Psoas muscle (tissue), 8 donors: ENCODE measurements around the gene TRPM6. TPM values are rescaled to one million over a fixed set of nuclear protein-coding genes. Genes with fewer than 3 reads are reported as not detected.

Experiments used
- ATAC-seq, 4 donors: fragments of 200-7000 bp; cut with Tn5 transposase; one replicate each; pipeline ENCODE4 v1.9.1; 2020; ENCODE audit warnings: moderate library complexity in 3 of 4, mild to moderate bottlenecking in 2 of 4
- DNase-seq, 2 donors: peaks; one replicate each; pipeline ENCODE4 v3.0.0-alpha.2; 2020
- H3K27ac ChIP-seq: fragments of 200-600 bp; one replicate; pipeline ENCODE4 v1.8.0; 2022
- H3K27me3 ChIP-seq, 3 donors: fragments of 200-600 bp in 1 of 3; one replicate each; pipeline versions ENCODE4 v1.6.1 to v1.8.0; 2013 to 2022; ENCODE audit warnings: low read length in 2 of 3, mild to moderate bottlenecking in 2 of 3, moderate library complexity in 1 of 3; ENCODE audit not compliant: insufficient read depth in 3 of 3
- H3K36me3 ChIP-seq, 2 donors: fragments of 200-600 bp in 1 of 2; one replicate each; pipeline versions ENCODE4 v1.6.1 to v1.8.0; 2013 to 2022; ENCODE audit warnings: low read depth in 1 of 2, mild to moderate bottlenecking in 1 of 2, moderate library complexity in 1 of 2; ENCODE audit not compliant: insufficient read depth in 1 of 2
- H3K4me1 ChIP-seq: fragments of 200-600 bp; one replicate; pipeline ENCODE4 v1.8.0; 2022
- H3K4me3 ChIP-seq: fragments of 200-600 bp; one replicate; pipeline ENCODE4 v1.8.0; 2022; ENCODE audit warnings: mild to moderate bottlenecking
- H3K9me3 ChIP-seq: fragments of 200-600 bp; one replicate; pipeline ENCODE4 v1.8.0; 2022
- CTCF ChIP-seq: fragments of 200-600 bp; IDR thresholded peaks from one replicate; pipeline ENCODE4 v1.8.0; 2022; ENCODE audit warnings: antibody characterized with exemption
- WGBS, 3 donors: extraction: QIAGEN DNeasy Blood & Tissue Kit; methylation state at CpG; one replicate each; pipeline versions ENCODE4 v1.1.6 to v1.1.7; 2013; 5-methylcytosine and 5-hydroxymethylcytosine counted together
- intact Hi-C, 2 donors: fragments of 100-400 bp; cut with DNase I; formaldehyde crosslinking; loops; one replicate each; pipeline versions ENCODE4 v1.11.0 to v1.14.2; 2022
- polyA plus RNA-seq, 3 donors: library from polyadenylated mRNA; stranded (reverse); fragments of 200-250 nt; gene quantifications; one replicate each; pipeline ENCODE4 v1.2.3, GENCODE V29; 2013
- total RNA-seq, 4 donors: library from RNA; stranded (reverse); fragmentation: NEBNext Ultra II Directional in 2 of 4; extraction: Animal tissue kit (Norgen Biotek cat#: 25700) in 2 of 4; gene quantifications; one replicate each; pipeline versions ENCODE4 v1.2.1 to v1.2.4, GENCODE V29; 2021 to 2023
- donor health status: healthy with polysubstance abuse.
- donor health status: DM: no; HTN: no; CAD: no; lungs with moderate emphysema.
- donor health status: Bipolar disorder and iron deficiency.
- donor health status: healthy.
- donor health status: DM: yes; HTN: yes; CAD: no.
- donor health status: DM: no; HTN: no; CAD: no.
- donor health status: DM: no; HTN: no; CAD: no.
- donor health status: DM: yes; HTN: yes; CAD: no.

TRPM6 gene
- total and polyA plus RNA-seq, 7 donors: 0.04 to 0.27 (median 0.12) TPM; not detected in 1

GRCh38 chr9:74783408-74783807, 104.3 kb downstream of the TRPM6 start:
- H3K27ac ChIP-seq: no peak overlapping the region
- DNase-seq: no peak
- no peak for TF ChIP-seq CTCF
- intact Hi-C loops: no loop called here
- H3K9me3 ChIP-seq: no peaks in the 10 kb centered on the region
- ATAC-seq: no peak
- no peak overlapping the region for H3K4me3 ChIP-seq
- no peaks in the 10 kb centered on the region for H3K4me1 ChIP-seq
- H3K27me3 ChIP-seq: no peaks in the 10 kb centered on the region
- no peaks in the 10 kb centered on the region for H3K36me3 ChIP-seq
- WGBS, 3 donors: 62 to 74% (median 67%) methylated on average over 2 of the region's 2 CpGs

DNA sequence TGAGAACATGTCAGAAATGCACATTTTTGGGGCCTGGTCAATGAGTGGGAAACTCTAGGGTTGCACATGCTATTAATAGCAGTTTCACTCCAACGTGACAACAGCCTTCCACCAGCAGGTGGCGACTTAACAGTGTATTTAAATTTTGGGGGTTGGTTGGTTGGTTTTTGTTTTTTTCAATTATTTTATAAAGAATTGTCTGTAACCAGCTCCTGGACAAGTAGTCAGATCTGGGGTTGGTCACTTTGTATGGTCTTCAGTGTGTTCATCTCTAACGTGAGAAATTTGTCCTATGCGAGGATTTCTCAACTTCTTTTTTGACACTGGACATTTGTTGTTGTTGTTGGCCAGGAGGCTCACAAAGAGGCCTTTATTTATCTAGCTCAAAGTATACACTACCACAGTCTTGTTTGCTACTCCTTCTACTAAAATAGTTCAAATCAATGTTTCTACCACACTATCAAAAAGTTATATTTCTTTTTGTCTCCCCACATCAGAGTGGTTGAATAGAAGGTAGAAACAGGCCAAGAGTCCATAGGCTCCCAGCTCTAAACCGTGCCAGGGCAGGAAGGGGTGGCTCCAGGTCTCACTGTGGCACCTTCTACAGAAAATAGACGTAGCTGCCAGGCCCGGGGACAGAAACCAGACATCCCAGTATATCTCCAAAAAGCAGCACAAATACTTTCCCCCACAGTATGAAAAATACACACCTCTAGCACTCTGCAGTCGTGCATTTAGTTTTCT, 110.4 kb downstream of the TRPM6 start:
- peak; percentile 76 for TF ChIP-seq CTCF
- no peaks in the 10 kb centered on the region for H3K9me3 ChIP-seq
- ATAC-seq (peak in 2 of 4 donors; percentile 55 to 76), DNase-seq (peak; percentile 41 to 66)
- no peak overlapping the region for H3K27ac ChIP-seq
- no peaks in the 10 kb centered on the region for H3K36me3 ChIP-seq
- H3K4me3 ChIP-seq: no peak overlapping the region
- H3K4me1 ChIP-seq: no peaks in the 10 kb centered on the region
- no peaks in the 10 kb centered on the region for H3K27me3 ChIP-seq
- 35 to 48% (median 36%) methylated on average over 8 of the region's 8 CpGs for WGBS, 3 donors
- intact Hi-C loops: loop anchor here in 1 of 2 donors (2.0 kb wide), 1 partner anchor 225 kb away; no protein-coding TSS in a partner anchor

DNA sequence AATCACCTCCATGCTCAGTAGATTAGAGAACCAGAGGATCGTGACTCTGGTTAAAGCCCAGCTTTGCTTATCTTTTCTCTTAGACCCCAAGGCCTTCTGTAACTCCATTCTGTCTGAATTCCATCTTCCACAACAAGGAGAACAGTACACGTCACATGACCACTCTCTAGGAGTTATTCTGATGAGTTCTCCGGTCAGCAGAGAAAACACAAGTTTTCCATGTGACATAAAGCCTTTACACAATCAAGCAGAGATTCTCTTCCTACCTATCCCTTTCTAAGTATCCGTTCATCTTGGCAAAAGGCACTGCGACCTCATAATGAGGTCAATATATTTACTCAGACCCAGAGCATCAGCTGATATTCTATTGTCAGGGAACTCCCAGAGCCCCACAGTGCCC, 112.3 kb downstream of the TRPM6 start:
- no peaks in the 10 kb centered on the region for H3K4me1 ChIP-seq
- ATAC-seq (no peak), DNase-seq (no peak)
- no peak for TF ChIP-seq CTCF
- H3K27me3 ChIP-seq: peaks cover 0 to 8% (median 0%) of the 10 kb centered on the region in 3 donors
- intact Hi-C loops: loop anchor here (1.0 to 2.0 kb wide), 3 partner anchors 227 to 303 kb away; no protein-coding TSS in a partner anchor
- 78 to 86% (median 80%) methylated on average over 5 of the region's 5 CpGs for WGBS, 3 donors
- no peak overlapping the region for H3K27ac ChIP-seq
- H3K9me3 ChIP-seq: no peaks in the 10 kb centered on the region
- no peak overlapping the region for H3K4me3 ChIP-seq
- H3K36me3 ChIP-seq: no peaks in the 10 kb centered on the region

DNA sequence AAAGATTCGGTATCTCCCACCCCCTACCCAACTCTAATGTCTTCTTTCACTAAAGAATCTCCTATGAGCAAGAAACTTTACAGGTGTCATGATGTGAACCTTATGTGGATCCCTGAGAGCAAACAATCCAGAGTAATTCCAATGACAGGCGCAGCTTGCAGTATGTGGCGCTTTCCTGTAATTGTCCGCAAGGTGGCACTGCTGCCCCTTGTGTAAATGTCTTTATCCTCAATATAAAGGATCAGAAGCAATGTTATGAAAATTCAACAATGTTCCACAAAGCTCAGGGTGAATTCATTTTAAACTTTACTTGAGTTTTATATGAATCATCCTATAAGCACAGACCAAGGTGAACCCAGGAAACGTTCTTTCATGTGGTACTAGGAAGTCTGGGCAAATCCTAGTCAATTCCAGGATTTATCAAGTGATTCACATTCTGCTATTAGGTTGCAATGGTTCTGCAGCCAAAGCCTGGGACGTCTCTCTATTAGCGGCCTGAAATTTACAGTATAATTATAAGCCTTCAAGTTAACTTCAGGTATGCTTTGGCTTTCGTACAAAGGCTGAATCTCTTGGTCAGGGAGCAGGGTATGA, 113.7 kb downstream of the TRPM6 start:
- H3K4me3 ChIP-seq: no peak overlapping the region
- H3K27ac ChIP-seq: no peak overlapping the region
- H3K27me3 ChIP-seq: peaks cover 0 to 8% (median 0%) of the 10 kb centered on the region in 3 donors
- intact Hi-C loops: loop anchor here (2.0 kb wide), 2 partner anchors 301 to 305 kb away; no protein-coding TSS in a partner anchor
- peak; percentile 96 for TF ChIP-seq CTCF
- no peaks in the 10 kb centered on the region for H3K9me3 ChIP-seq
- no peaks in the 10 kb centered on the region for H3K36me3 ChIP-seq
- DNase-seq: peak; percentile 64 to 80
- 16 to 19% (median 16%) methylated on average over 8 of the region's 8 CpGs for WGBS, 3 donors
- ATAC-seq: peak; percentile 65 to 86 (median 71)
- H3K4me1 ChIP-seq: no peaks in the 10 kb centered on the region
